ENCODE results near the gene FXR1. TPM values are rescaled to one million over a fixed set of nuclear protein-coding genes. Genes with fewer than 3 reads are reported as not detected.

Gene FXR1
- total and polyA plus RNA-seq, 2 of the 13 experiments (the other 11 are each of a cell fraction or from before 2014, with no cell fraction given), result 104 to 132 TPM

GRCh38 chr3:180923561-180923960 lies 11.1 kb downstream of the FXR1 start (continued):
- TF ChIP-seq STAT6 (CRISPR knock-in tag; IDR thresholded peaks at IDR 0.05; ENCODE audit: borderline replicate concordance), result no peak
- TF ChIP-seq RFX3 (CRISPR knock-in tag; IDR thresholded peaks at IDR 0.05), result no peak
- TF ChIP-seq KDM3A (CRISPR knock-in tag; IDR thresholded peaks at IDR 0.05; ENCODE audit: low read depth), result no peak
- no peak for TF ChIP-seq PAX8 (CRISPR knock-in tag; IDR thresholded peaks at IDR 0.05; ENCODE audit: borderline replicate concordance)
- TF ChIP-seq ZFP37 (CRISPR knock-in tag; IDR thresholded peaks at IDR 0.05; ENCODE audit: borderline replicate concordance), result no peak
- TF ChIP-seq ZNF205 (CRISPR knock-in tag; IDR thresholded peaks at IDR 0.05), result no peak
- TF ChIP-seq ZNF614 (CRISPR knock-in tag; IDR thresholded peaks at IDR 0.05; ENCODE audit: borderline replicate concordance), result no peak
- no peak for TF ChIP-seq RARG (CRISPR knock-in tag; IDR thresholded peaks at IDR 0.05; ENCODE audit: low read depth)
- TF ChIP-seq ZNF138 (CRISPR knock-in tag; IDR thresholded peaks at IDR 0.05; ENCODE audit: low read depth), result no peak
- TF ChIP-seq ZNF142 (CRISPR knock-in tag; IDR thresholded peaks at IDR 0.05), result no peak
- no peak for TF ChIP-seq LRRFIP1 (CRISPR knock-in tag; conservative IDR thresholded peaks at IDR 0.05)
- TF ChIP-seq HOMEZ (CRISPR knock-in tag; IDR thresholded peaks at IDR 0.05; ENCODE audit: low read depth), result no peak
- TF ChIP-seq TCF7L2 (IDR thresholded peaks at IDR 0.05; ENCODE audit: low read depth, low read length), result no peak
